GM12878 (cell line): ENCODE measurements around the gene ZYG11B. TPM values are rescaled to one million over a fixed set of nuclear protein-coding genes. Genes with fewer than 3 reads are reported as not detected.

Experiments used
- BCL3 ChIP-seq: IDR thresholded peaks from 2 replicates; pipeline ENCODE4 v1.6.1; 2011; ENCODE audit warnings: borderline replicate concordance, low read depth, mild to moderate bottlenecking, moderate library complexity, low read length; ENCODE audit not compliant: insufficient read depth, poor library complexity, severe bottlenecking
- E2F8 ChIP-seq: fragments of 450-650 bp; IDR thresholded peaks from 2 replicates; pipeline ENCODE4 v1.6.1; 2018; ENCODE audit warnings: mild to moderate bottlenecking, low read depth, moderate library complexity; ENCODE audit not compliant: partially characterized antibody
- NBN ChIP-seq: fragments of 450-650 bp; IDR thresholded peaks from 2 replicates; pipeline ENCODE4 v1.6.1; 2016
- NFYB ChIP-seq: IDR thresholded peaks from 2 replicates; pipeline ENCODE4 v1.6.1; 2011; ENCODE audit warnings: low read depth, mild to moderate bottlenecking, low read length, improper control_type of control experiment, moderate library complexity; ENCODE audit not compliant: insufficient read depth
- TAF1 ChIP-seq: IDR thresholded peaks from 2 replicates; pipeline ENCODE4 v1.6.1; 2011; ENCODE audit warnings: mild to moderate bottlenecking, low read depth, low read length, borderline replicate concordance
- ZBTB11 ChIP-seq: fragments of 450-650 bp; formaldehyde crosslinking; IDR thresholded peaks from 2 replicates; pipeline ENCODE4 v1.5.0; 2022; ENCODE audit warnings: mild to moderate bottlenecking, missing genetic modification characterization
- polyA plus RNA-seq, 11 experiments: library from polyadenylated mRNA; depleted of rRNA in 4 of 11; unstranded in 6 of 11; stranded (reverse) in 5 of 11; fragments of >200 nt; fragmentation: Nextera tagmentation in 4 of 11; fragmentation: Illumina TruSeq in 1 of 11; extraction: Ambion mirVana in 4 of 11; extraction: Trizol in 1 of 11; gene quantifications; 1 replicate in 1 of 11; 2 replicates in 10 of 11; pipeline versions ENCODE4 v1.2.1 to v1.2.3, GENCODE V29; 2011 to 2016; ENCODE audit warnings: inconsistent platforms in 2 of 11, missing spikeins in 2 of 11, low read depth in 1 of 11
- total RNA-seq, 4 experiments: library from RNA; depleted of rRNA in 3 of 4; stranded (reverse); fragments of >200 nt in 3 of 4; fragmentation: Illumina TruSeq in 1 of 4; extraction: Trizol in 1 of 4; gene quantifications; 2 replicates each; pipeline versions ENCODE4 v1.2.1 to v1.2.3, GENCODE V29; 2013 to 2021

Gene ZYG11B
- total and polyA plus RNA-seq, 10 of the 15 experiments (the other 5 are each of a cell fraction or from before 2014, with no cell fraction given): 1.8 to 8.5 (median 5.3) TPM

GRCh38 chr1:52834798-52835197 lies 108.5 kb downstream of the ZYG11B start (continued):
- TF ChIP-seq BCL3: no peak
- TF ChIP-seq ZBTB11 (CRISPR knock-in tag): no peak
- TF ChIP-seq E2F8: no peak
- no peak for TF ChIP-seq NBN
- TF ChIP-seq NFYB: no peak
- no peak for TF ChIP-seq TAF1
